Mesendoderm (in vitro differentiated cells): Measurements from ENCODE around the gene ERBB4.

ENCODE experiments used
- DNase-seq: peaks from one replicate; pipeline ENCODE4 v3.0.0; 2013
- H2AK5ac ChIP-seq: 2 replicates; pipeline ENCODE4 v1.6.1; 2013; ENCODE audit warnings: low read length, inconsistent platforms
- H2BK120ac ChIP-seq: 2 replicates; pipeline ENCODE4 v1.6.1; 2013; ENCODE audit warnings: low read depth, mild to moderate bottlenecking, low read length, moderate library complexity, mixed read lengths
- H2BK15ac ChIP-seq: replicated peaks from 2 replicates; pipeline ENCODE4 v1.6.1; 2013; ENCODE audit warnings: low read depth, mild to moderate bottlenecking, moderate library complexity
- H2BK5ac ChIP-seq: 2 replicates; pipeline ENCODE4 v1.6.1; 2013; ENCODE audit warnings: low read length, inconsistent platforms
- H3K18ac ChIP-seq: 2 replicates; pipeline ENCODE4 v1.6.1; 2013; ENCODE audit warnings: mild to moderate bottlenecking, low read length, mixed read lengths
- H3K23ac ChIP-seq: one replicate; pipeline ENCODE4 v1.6.1; 2013; ENCODE audit warnings: low read length
- H3K27ac ChIP-seq: 2 replicates; pipeline ENCODE4 v1.5.1; 2013; ENCODE audit warnings: low read depth, mild to moderate bottlenecking, inconsistent platforms, low read length, moderate library complexity
- H3K27me3 ChIP-seq: 2 replicates; pipeline ENCODE4 v1.6.1; 2013; ENCODE audit warnings: low read length, control low read depth, mild to moderate bottlenecking, inconsistent platforms; ENCODE audit not compliant: insufficient read depth, poor library complexity
- H3K36me3 ChIP-seq: 2 replicates; pipeline ENCODE4 v1.6.1; 2013; ENCODE audit warnings: low read length, inconsistent platforms; ENCODE audit not compliant: control insufficient read depth, insufficient read depth
- H3K4ac ChIP-seq: one replicate; pipeline ENCODE4 v1.6.1; 2013; ENCODE audit warnings: low read depth, mild to moderate bottlenecking, low read length, moderate library complexity
- H3K4me1 ChIP-seq: 2 replicates; pipeline ENCODE4 v1.6.1; 2013; ENCODE audit warnings: low read depth, low read length, inconsistent platforms; ENCODE audit not compliant: control insufficient read depth
- H3K4me2 ChIP-seq: 2 replicates; pipeline ENCODE4 v1.6.1; 2013; ENCODE audit warnings: low read length
- H3K4me3 ChIP-seq: 2 replicates; pipeline ENCODE4 v1.5.1; 2013; ENCODE audit warnings: mild to moderate bottlenecking, low read length
- H3K56ac ChIP-seq: one replicate; pipeline ENCODE4 v1.6.1; 2013; ENCODE audit warnings: low read length
- H3K79me1 ChIP-seq: 2 replicates; pipeline ENCODE4 v1.6.1; 2013; ENCODE audit warnings: low read length, inconsistent platforms
- H3K79me2 ChIP-seq: 2 replicates; pipeline ENCODE4 v1.6.1; 2013; ENCODE audit warnings: mild to moderate bottlenecking, low read length; ENCODE audit not compliant: control insufficient read depth, insufficient read depth
- H3K9ac ChIP-seq: 2 replicates; pipeline ENCODE4 v1.6.1; 2013; ENCODE audit warnings: low read length, inconsistent platforms
- H4K5ac ChIP-seq: one replicate; pipeline ENCODE4 v1.6.1; 2013; ENCODE audit warnings: low read length
- H4K8ac ChIP-seq: one replicate; pipeline ENCODE4 v1.6.1; 2013; ENCODE audit warnings: low read depth, mild to moderate bottlenecking, control low read depth, low read length, moderate library complexity
- WGBS: extraction: QIAGEN DNeasy Blood & Tissue Kit; methylation state at CpG from one replicate; pipeline ENCODE4 v1.1.7; 2013; ENCODE audit warnings: low lambda C conversion rate, missing lambda C conversion rate; ENCODE audit not compliant: insufficient coverage; ENCODE audit errors: extremely low coverage; 5-methylcytosine and 5-hydroxymethylcytosine counted together

Gene ERBB4

DNA sequence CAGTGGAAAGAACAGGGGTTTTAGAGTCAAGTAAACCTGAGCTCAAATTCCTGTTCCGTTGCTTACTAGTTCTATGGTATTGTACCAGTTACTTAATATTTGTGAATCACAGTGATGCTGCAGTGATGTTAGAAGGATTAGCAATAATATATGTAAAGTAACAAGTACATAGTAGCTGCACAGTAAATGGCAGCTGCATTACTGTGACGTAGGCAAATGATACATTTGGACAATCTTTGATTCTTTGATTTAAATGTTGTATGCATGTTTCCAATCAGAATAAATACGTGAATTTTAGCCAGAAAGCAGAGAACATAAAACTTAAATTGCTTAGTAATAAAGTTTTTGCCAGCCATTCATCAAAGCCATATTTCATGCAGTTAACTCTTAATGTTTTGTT is 243.0 kb downstream of the ERBB4 start:
- Histone ChIP-seq H3K4me3 (no peak overlapping the region), H3K79me2 (no peaks in the 10 kb centered on the region), H3K18ac (no peak overlapping the region), H3K79me1 (no peaks in the 10 kb centered on the region), H3K27ac (no peak overlapping the region), H3K4me1 (no peaks in the 10 kb centered on the region), H4K5ac (no peak overlapping the region), H3K4ac (no peak overlapping the region), H2BK120ac (no peak overlapping the region), H2BK5ac (no peak overlapping the region), H3K36me3 (no peaks in the 10 kb centered on the region), H2AK5ac (no peak overlapping the region), H3K23ac (no peak overlapping the region), H4K8ac (no peak overlapping the region), H3K4me2 (no peak overlapping the region), H2BK15ac (no peak overlapping the region), H3K56ac (no peak overlapping the region), H3K9ac (no peak overlapping the region), H3K27me3 (no peaks in the 10 kb centered on the region)
- DNase-seq = no peak
- no CpG with 5 or more reads among the region's 3 CpGs for WGBS

DNA sequence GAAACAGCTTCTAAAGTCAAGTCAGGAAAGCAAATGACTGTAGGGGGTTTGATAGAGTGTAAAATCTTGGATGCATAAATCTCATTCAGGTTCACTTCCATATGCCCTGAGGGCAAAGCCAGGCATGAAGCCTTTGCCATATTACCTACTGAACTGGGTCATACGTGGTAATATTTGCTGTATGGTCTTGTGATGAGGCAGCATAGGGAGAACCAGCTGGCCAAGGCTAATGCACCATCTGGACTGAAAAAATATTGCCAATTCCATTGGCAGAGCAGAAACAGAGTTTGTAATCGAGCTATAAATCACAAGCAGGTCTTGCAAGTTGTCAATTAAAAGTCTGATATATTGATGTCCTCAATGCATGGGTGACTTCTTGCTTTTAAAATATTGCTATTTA is 243.8 kb downstream of the ERBB4 start:
- WGBS = no CpG with 5 or more reads among the region's 2 CpGs
- no peak for DNase-seq

DNA sequence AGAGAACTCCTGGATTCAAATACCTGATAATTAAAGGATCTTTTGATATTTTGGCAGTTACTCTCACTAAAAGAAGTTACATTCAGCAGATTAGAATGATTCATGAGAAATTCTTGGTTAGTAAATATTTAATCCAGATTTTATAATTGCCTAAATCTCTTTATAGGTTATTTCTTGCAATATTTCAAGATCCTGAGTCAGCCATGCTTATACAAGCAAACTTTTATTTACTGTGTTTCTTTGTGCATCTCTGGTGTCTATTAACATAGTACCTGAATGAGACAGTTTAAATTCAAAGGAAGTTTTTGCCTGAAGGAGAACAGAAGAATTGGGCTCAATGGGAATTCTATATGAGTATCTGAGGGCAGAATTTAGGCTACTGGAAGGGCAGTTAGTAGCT is 249.3 kb downstream of the ERBB4 start:
- H3K4me1 ChIP-seq = no peaks in the 10 kb centered on the region
- H2BK120ac ChIP-seq = no peak overlapping the region
- no peak overlapping the region for H3K9ac ChIP-seq
- H3K4ac ChIP-seq = no peak overlapping the region
- H3K79me1 ChIP-seq = no peaks in the 10 kb centered on the region
- no peak overlapping the region for H3K23ac ChIP-seq
- no peak overlapping the region for H3K4me3 ChIP-seq
- H3K36me3 ChIP-seq = no peaks in the 10 kb centered on the region
- no peak for DNase-seq
- H3K4me2 ChIP-seq = no peak overlapping the region
- H2BK5ac ChIP-seq = no peak overlapping the region
- no peak overlapping the region for H4K8ac ChIP-seq
- no peak overlapping the region for H3K18ac ChIP-seq
- H3K27ac ChIP-seq = no peak overlapping the region
- H2BK15ac ChIP-seq = no peak overlapping the region
- no peak overlapping the region for H3K56ac ChIP-seq
- no peaks in the 10 kb centered on the region for H3K27me3 ChIP-seq
- no peak overlapping the region for H2AK5ac ChIP-seq
- H3K79me2 ChIP-seq = no peaks in the 10 kb centered on the region
- no peak overlapping the region for H4K5ac ChIP-seq

More for the DNA sequence above, 243.8 kb downstream of the ERBB4 start:
- no peaks in the 10 kb centered on the region for H3K4me1 ChIP-seq
- no peak overlapping the region for H4K5ac ChIP-seq
- no peaks in the 10 kb centered on the region for H3K36me3 ChIP-seq
- H3K27me3 ChIP-seq = no peaks in the 10 kb centered on the region
- H3K9ac ChIP-seq = no peak overlapping the region
- H3K23ac ChIP-seq = no peak overlapping the region
- no peak overlapping the region for H3K4me2 ChIP-seq
- no peak overlapping the region for H3K18ac ChIP-seq
- no peak overlapping the region for H2AK5ac ChIP-seq
- H3K4me3 ChIP-seq = no peak overlapping the region
- no peak overlapping the region for H3K27ac ChIP-seq
- H3K79me1 ChIP-seq = no peaks in the 10 kb centered on the region
- H2BK15ac ChIP-seq = no peak overlapping the region
- no peak overlapping the region for H3K56ac ChIP-seq
- H3K79me2 ChIP-seq = no peaks in the 10 kb centered on the region
- H2BK120ac ChIP-seq = no peak overlapping the region
- no peak overlapping the region for H2BK5ac ChIP-seq
- H3K4ac ChIP-seq = no peak overlapping the region
- no peak overlapping the region for H4K8ac ChIP-seq

- H4K8ac ChIP-seq = no peak overlapping the region
- H3K18ac ChIP-seq = no peak overlapping the region
- no peaks in the 10 kb centered on the region for H3K79me1 ChIP-seq
- no peak overlapping the region for H2AK5ac ChIP-seq
- H2BK120ac ChIP-seq = no peak overlapping the region
- no peak overlapping the region for H2BK15ac ChIP-seq
- H3K23ac ChIP-seq = no peak overlapping the region
- no peaks in the 10 kb centered on the region for H3K79me2 ChIP-seq
- no peaks in the 10 kb centered on the region for H3K4me1 ChIP-seq
- H2BK5ac ChIP-seq = no peak overlapping the region
- no peak overlapping the region for H3K4ac ChIP-seq
- no peaks in the 10 kb centered on the region for H3K36me3 ChIP-seq
- H3K4me2 ChIP-seq = no peak overlapping the region
- peak; percentile 53 for DNase-seq
- H3K27ac ChIP-seq = no peak overlapping the region
- H3K56ac ChIP-seq = no peak overlapping the region
- H4K5ac ChIP-seq = no peak overlapping the region
- H3K9ac ChIP-seq = no peak overlapping the region
- H3K27me3 ChIP-seq = no peaks in the 10 kb centered on the region
- no peak overlapping the region for H3K4me3 ChIP-seq
- no CpG with 5 or more reads among the region's 8 CpGs for WGBS
Observed at GRCh38 chr2:212288308-212288707, 250.3 kb downstream of the ERBB4 start.

GRCh38 chr2:212284166-212284565 is 254.4 kb downstream of the ERBB4 start:
- Histone ChIP-seq H4K5ac (no peak overlapping the region), H3K79me2 (no peaks in the 10 kb centered on the region), H4K8ac (no peak overlapping the region), H3K27me3 (no peaks in the 10 kb centered on the region), H3K79me1 (no peaks in the 10 kb centered on the region), H3K9ac (no peak overlapping the region), H3K4me2 (no peak overlapping the region), H2BK5ac (no peak overlapping the region), H3K56ac (no peak overlapping the region), H2BK120ac (no peak overlapping the region), H3K27ac (no peak overlapping the region), H3K18ac (no peak overlapping the region), H3K4ac (no peak overlapping the region), H2AK5ac (no peak overlapping the region), H3K4me1 (no peaks in the 10 kb centered on the region), H3K36me3 (no peaks in the 10 kb centered on the region), H3K23ac (no peak overlapping the region), H3K4me3 (no peak overlapping the region), H2BK15ac (no peak overlapping the region)
- WGBS = no CpG with 5 or more reads among the region's 1 CpG
- no peak for DNase-seq

- Histone ChIP-seq H3K9ac (no peak overlapping the region), H3K23ac (no peak overlapping the region), H4K8ac (no peak overlapping the region), H3K4ac (no peak overlapping the region), H3K27ac (no peak overlapping the region), H2AK5ac (no peak overlapping the region), H4K5ac (no peak overlapping the region), H3K56ac (no peak overlapping the region), H2BK120ac (no peak overlapping the region), H3K4me2 (no peak overlapping the region), H3K27me3 (no peaks in the 10 kb centered on the region), H2BK5ac (no peak overlapping the region), H3K79me2 (no peaks in the 10 kb centered on the region), H3K79me1 (no peaks in the 10 kb centered on the region), H3K36me3 (no peaks in the 10 kb centered on the region), H3K18ac (no peak overlapping the region), H3K4me3 (no peak overlapping the region), H3K4me1 (no peaks in the 10 kb centered on the region), H2BK15ac (no peak overlapping the region)
- WGBS = no CpG with 5 or more reads among the region's 3 CpGs
- no peak for DNase-seq
Observed at GRCh38 chr2:212282671-212283261, 255.8 kb downstream of the ERBB4 start.
